ENCODE data around the gene RNF213.

DNA sequence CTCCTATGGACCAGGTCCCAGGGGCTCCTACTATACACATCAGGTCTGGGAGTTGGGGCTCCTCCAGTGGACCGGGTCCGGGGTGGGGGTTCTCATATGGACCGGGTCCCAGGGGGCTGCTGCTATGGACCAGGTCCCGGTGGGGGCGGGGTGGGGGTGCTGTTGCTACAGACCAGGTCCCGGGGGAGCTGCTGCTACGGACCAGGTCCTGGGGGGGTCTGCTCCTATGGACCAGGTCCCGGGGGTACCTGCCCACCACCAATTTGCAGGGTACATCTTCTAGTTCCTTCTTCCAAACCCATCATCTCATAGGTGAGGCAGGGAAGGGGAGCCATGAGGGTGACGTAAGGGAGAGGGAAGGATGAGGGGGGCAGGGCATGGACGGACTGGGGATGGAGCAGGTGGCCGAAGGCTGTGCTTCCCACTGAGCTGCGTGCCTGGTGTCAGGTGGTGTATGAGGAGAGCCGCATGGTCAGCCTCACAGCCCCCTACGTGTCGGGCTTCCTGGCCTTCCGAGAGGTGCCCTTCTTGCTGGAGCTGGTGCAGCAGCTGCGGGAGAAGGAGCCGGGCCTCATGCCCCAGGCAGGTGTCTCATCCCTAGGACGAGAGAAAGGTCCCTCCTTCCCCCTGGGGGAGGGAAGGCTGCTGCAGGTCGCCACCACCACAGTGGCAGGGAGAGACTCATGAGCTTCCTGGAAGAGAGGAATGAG lies 160.9 kb downstream of the RNF213 start:
- TF ChIP-seq, protein P1, sequence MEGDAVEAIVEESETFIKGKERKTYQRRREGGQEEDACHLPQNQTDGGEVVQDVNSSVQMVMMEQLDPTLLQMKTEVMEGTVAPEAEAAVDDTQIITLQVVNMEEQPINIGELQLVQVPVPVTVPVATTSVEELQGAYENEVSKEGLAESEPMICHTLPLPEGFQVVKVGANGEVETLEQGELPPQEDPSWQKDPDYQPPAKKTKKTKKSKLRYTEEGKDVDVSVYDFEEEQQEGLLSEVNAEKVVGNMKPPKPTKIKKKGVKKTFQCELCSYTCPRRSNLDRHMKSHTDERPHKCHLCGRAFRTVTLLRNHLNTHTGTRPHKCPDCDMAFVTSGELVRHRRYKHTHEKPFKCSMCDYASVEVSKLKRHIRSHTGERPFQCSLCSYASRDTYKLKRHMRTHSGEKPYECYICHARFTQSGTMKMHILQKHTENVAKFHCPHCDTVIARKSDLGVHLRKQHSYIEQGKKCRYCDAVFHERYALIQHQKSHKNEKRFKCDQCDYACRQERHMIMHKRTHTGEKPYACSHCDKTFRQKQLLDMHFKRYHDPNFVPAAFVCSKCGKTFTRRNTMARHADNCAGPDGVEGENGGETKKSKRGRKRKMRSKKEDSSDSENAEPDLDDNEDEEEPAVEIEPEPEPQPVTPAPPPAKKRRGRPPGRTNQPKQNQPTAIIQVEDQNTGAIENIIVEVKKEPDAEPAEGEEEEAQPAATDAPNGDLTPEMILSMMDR (IDR thresholded peaks at IDR 0.05; ENCODE audit: low read length), result no peak
- TF ChIP-seq EZH2 (optimal IDR thresholded peaks at IDR 0.05; ENCODE audit: low read depth, low read length) (no peak), EZH2phosphoT487 (IDR thresholded peaks at IDR 0.05; ENCODE audit: low read length) (no peak)
